ENCODE data around the gene SPINK9. TPM values are rescaled to one million over a fixed set of nuclear protein-coding genes. Genes with fewer than 3 reads are reported as not detected.

Gene SPINK9
- total and polyA plus RNA-seq, 4 donors: 0.90 TPM; not detected in 3

DNA sequence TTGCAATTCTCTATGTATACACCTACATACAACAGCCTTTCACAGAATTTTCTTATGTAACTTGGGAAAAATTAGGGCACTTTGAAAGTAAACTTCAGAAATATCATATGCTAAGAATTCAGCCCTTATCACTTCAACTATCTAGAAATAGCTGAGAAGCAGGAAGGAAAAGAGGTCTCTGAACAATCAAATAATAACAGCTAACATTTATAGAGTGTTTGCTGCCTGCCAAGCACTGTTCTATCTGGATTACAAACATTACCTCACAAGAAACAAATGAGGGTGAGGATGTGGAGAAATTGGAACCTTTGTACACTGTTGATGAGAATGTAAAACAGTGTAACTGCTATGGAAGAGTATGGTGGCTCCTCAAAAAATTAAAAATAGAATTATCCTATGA is 44.0 kb downstream of the SPINK9 start:
- Histone ChIP-seq H3K4me3 (ENCODE audit: low read length in 2 of 2) (no peak overlapping the region), H3K27me3 (ENCODE audit: control insufficient read depth in 1 of 2, insufficient read depth in 2 of 2, low read length in 1 of 2) (no peaks in the 10 kb centered on the region), H3K27ac (ENCODE audit: low read depth in 1 of 2, low read length in 2 of 2) (no peak overlapping the region), H3K9me3 (ENCODE audit: control insufficient read depth, low read length) (no peaks in the 10 kb centered on the region), H3K36me3 (ENCODE audit: control insufficient read depth in 1 of 2, insufficient read depth in 2 of 2, low read length in 1 of 2) (no peaks in the 10 kb centered on the region), H3K4me1 (ENCODE audit: control insufficient read depth in 1 of 2, insufficient read depth in 2 of 2, low read length in 2 of 2) (no peaks in the 10 kb centered on the region)
- ATAC-seq (ENCODE audit: low FRiP score) (no peak), DNase-seq (no peak)
- intact Hi-C loops (cut with DNase I): no loop called here

GRCh38 chr5:148381906-148382305 is 46.5 kb downstream of the SPINK9 start:
- Histone ChIP-seq H3K4me3 (ENCODE audit: low read length in 2 of 2) (no peak overlapping the region), H3K4me1 (ENCODE audit: control insufficient read depth in 1 of 2, insufficient read depth in 2 of 2, low read length in 2 of 2) (peaks cover 0 to 15% of the 10 kb centered on the region in 2 donors), H3K36me3 (ENCODE audit: control insufficient read depth in 1 of 2, insufficient read depth in 2 of 2, low read length in 1 of 2) (no peaks in the 10 kb centered on the region), H3K9me3 (ENCODE audit: control insufficient read depth, low read length) (no peaks in the 10 kb centered on the region), H3K27ac (ENCODE audit: low read depth in 1 of 2, low read length in 2 of 2) (no peak overlapping the region), H3K27me3 (ENCODE audit: control insufficient read depth in 1 of 2, insufficient read depth in 2 of 2, low read length in 1 of 2) (no peaks in the 10 kb centered on the region)
- intact Hi-C loops (cut with DNase I): no loop called here
- DNase-seq: no peak
- 91 to 94% methylated on average over 3 of the region's 3 CpGs for WGBS, 2 donors
- no peak for ATAC-seq (ENCODE audit: low FRiP score)

GRCh38 chr5:148382961-148383360 is 47.6 kb downstream of the SPINK9 start:
- Histone ChIP-seq H3K27me3 (ENCODE audit: control insufficient read depth in 1 of 2, insufficient read depth in 2 of 2, low read length in 1 of 2) (no peaks in the 10 kb centered on the region), H3K9me3 (ENCODE audit: control insufficient read depth, low read length) (no peaks in the 10 kb centered on the region), H3K36me3 (ENCODE audit: control insufficient read depth in 1 of 2, insufficient read depth in 2 of 2, low read length in 1 of 2) (no peaks in the 10 kb centered on the region), H3K4me1 (ENCODE audit: control insufficient read depth in 1 of 2, insufficient read depth in 2 of 2, low read length in 2 of 2) (peaks cover 0 to 15% of the 10 kb centered on the region in 2 donors), H3K4me3 (ENCODE audit: low read length in 2 of 2) (peak overlapping the region; percentile 77 to 90), H3K27ac (ENCODE audit: low read depth in 1 of 2, low read length in 2 of 2) (no peak overlapping the region)
- no peak for DNase-seq
- intact Hi-C loops (cut with DNase I): no loop called here
- 4 to 12% methylated on average over 4 of the region's 4 CpGs for WGBS, 2 donors
- no peak for ATAC-seq (ENCODE audit: low FRiP score)

DNA sequence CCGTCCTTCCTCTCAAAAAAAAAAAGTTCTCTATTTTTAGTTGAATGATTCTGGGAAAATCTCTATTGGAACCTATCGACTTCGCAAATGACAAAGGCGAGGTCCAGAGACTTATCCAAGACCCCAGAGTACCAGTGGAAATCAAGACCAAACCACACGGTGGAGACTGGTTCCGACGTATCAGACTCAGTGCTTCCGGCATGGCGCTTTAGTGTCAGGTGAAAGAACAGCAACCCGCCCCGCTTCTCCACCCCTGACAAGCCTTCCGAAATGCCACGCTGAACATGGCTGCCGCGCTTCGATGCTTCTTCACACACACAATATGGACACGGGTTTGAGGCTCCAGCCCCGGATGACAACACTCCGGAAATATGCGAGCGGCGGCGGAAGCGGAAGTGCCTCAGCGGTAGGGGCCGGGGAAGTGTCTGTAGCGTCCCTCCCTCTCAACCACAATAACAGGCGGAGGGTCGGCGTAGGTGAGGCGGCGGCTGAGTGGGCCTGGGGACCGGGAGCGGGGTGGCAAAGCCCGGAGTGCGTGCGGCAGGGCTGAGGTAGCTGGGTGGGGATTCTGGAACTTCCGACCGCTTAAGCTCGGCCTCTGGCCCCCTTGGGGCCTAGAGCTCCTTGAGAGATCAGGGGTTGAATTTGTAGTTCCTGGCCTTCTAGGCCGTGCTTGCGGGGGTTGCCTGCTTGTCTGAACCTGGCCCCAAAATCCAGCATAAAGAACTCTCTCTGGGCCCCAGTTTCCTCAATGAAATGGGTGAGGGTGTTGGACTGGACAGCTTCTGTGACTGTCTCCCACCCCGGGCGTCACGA is 48.4 kb downstream of the SPINK9 start, which contains the start of gene FBXO38:
Gene FBXO38 (plus strand): TSS at position 395 of the 816 bp plus-strand sequence. CDS start 10,819 bp downstream, outside the sequence.
- H3K4me1 ChIP-seq (ENCODE audit: control insufficient read depth in 1 of 2, insufficient read depth in 2 of 2, low read length in 2 of 2): peaks cover 5 to 18% of the 10 kb centered on the region in 2 donors
- intact Hi-C loops (cut with DNase I): no loop called here
- H3K27ac ChIP-seq (ENCODE audit: low read depth in 1 of 2, low read length in 2 of 2): peak within 1 kb of the TSS; percentile 71 to 92
- no peaks in the 10 kb centered on the region for H3K27me3 ChIP-seq (ENCODE audit: control insufficient read depth in 1 of 2, insufficient read depth in 2 of 2, low read length in 1 of 2)
- DNase-seq: peak; percentile 97 to 99
- WGBS, 2 donors: 1% methylated on average over 44 to 45 of the region's 45 CpGs
- peak within 1 kb of the TSS; percentile 89 to 90 for H3K4me3 ChIP-seq (ENCODE audit: low read length in 2 of 2)
- H3K9me3 ChIP-seq (ENCODE audit: control insufficient read depth, low read length): no peaks in the 10 kb centered on the region
- no peaks in the 10 kb centered on the region for H3K36me3 ChIP-seq (ENCODE audit: control insufficient read depth in 1 of 2, insufficient read depth in 2 of 2, low read length in 1 of 2)
- ATAC-seq (ENCODE audit: low FRiP score): peak; percentile 99

GRCh38 chr5:148384380-148384737 is 49.0 kb downstream of the SPINK9 start:
- intact Hi-C loops (cut with DNase I): no loop called here
- Histone ChIP-seq H3K27ac (ENCODE audit: low read depth in 1 of 2, low read length in 2 of 2) (peak overlapping the region in 1 of 2 donors; percentile 92), H3K4me3 (ENCODE audit: low read length in 2 of 2) (peak overlapping the region; percentile 89 to 90), H3K9me3 (ENCODE audit: control insufficient read depth, low read length) (no peaks in the 10 kb centered on the region), H3K36me3 (ENCODE audit: control insufficient read depth in 1 of 2, insufficient read depth in 2 of 2, low read length in 1 of 2) (no peaks in the 10 kb centered on the region), H3K4me1 (ENCODE audit: control insufficient read depth in 1 of 2, insufficient read depth in 2 of 2, low read length in 2 of 2) (peaks cover 5 to 18% of the 10 kb centered on the region in 2 donors), H3K27me3 (ENCODE audit: control insufficient read depth in 1 of 2, insufficient read depth in 2 of 2, low read length in 1 of 2) (no peaks in the 10 kb centered on the region)
- DNase-seq (no peak), ATAC-seq (ENCODE audit: low FRiP score) (peak; percentile 17)
- 1 to 3% methylated on average over 6 of the region's 6 CpGs for WGBS, 2 donors

GRCh38 chr5:148385094-148385493 is 49.7 kb downstream of the SPINK9 start:
- Histone ChIP-seq H3K9me3 (ENCODE audit: control insufficient read depth, low read length) (no peaks in the 10 kb centered on the region), H3K27ac (ENCODE audit: low read depth in 1 of 2, low read length in 2 of 2) (no peak overlapping the region), H3K4me1 (ENCODE audit: control insufficient read depth in 1 of 2, insufficient read depth in 2 of 2, low read length in 2 of 2) (peaks cover 5 to 18% of the 10 kb centered on the region in 2 donors), H3K27me3 (ENCODE audit: control insufficient read depth in 1 of 2, insufficient read depth in 2 of 2, low read length in 1 of 2) (no peaks in the 10 kb centered on the region), H3K36me3 (ENCODE audit: control insufficient read depth in 1 of 2, insufficient read depth in 2 of 2, low read length in 1 of 2) (no peaks in the 10 kb centered on the region), H3K4me3 (ENCODE audit: low read length in 2 of 2) (peak overlapping the region in 1 of 2 donors; percentile 90)
- ATAC-seq (ENCODE audit: low FRiP score): no peak
- intact Hi-C loops (cut with DNase I): no loop called here
- no peak for DNase-seq
- WGBS, 2 donors: 65 to 70% methylated on average over 1 of the region's 1 CpG

GRCh38 chr5:148386041-148386440 is 50.7 kb downstream of the SPINK9 start:
- DNase-seq (no peak), ATAC-seq (ENCODE audit: low FRiP score) (no peak)
- WGBS, 2 donors: 91 to 96% methylated on average over 1 of the region's 1 CpG
- no peaks in the 10 kb centered on the region for H3K9me3 ChIP-seq (ENCODE audit: control insufficient read depth, low read length)
- peaks cover 6 to 18% of the 10 kb centered on the region in 2 donors for H3K4me1 ChIP-seq (ENCODE audit: control insufficient read depth in 1 of 2, insufficient read depth in 2 of 2, low read length in 2 of 2)
- H3K4me3 ChIP-seq (ENCODE audit: low read length in 2 of 2): no peak overlapping the region
- intact Hi-C loops (cut with DNase I): no loop called here
- H3K27me3 ChIP-seq (ENCODE audit: control insufficient read depth in 1 of 2, insufficient read depth in 2 of 2, low read length in 1 of 2): no peaks in the 10 kb centered on the region
- no peaks in the 10 kb centered on the region for H3K36me3 ChIP-seq (ENCODE audit: control insufficient read depth in 1 of 2, insufficient read depth in 2 of 2, low read length in 1 of 2)
- H3K27ac ChIP-seq (ENCODE audit: low read depth in 1 of 2, low read length in 2 of 2): no peak overlapping the region

GRCh38 chr5:148387325-148387724 is 52.0 kb downstream of the SPINK9 start:
- Histone ChIP-seq H3K36me3 (ENCODE audit: control insufficient read depth in 1 of 2, insufficient read depth in 2 of 2, low read length in 1 of 2) (no peaks in the 10 kb centered on the region), H3K27me3 (ENCODE audit: control insufficient read depth in 1 of 2, insufficient read depth in 2 of 2, low read length in 1 of 2) (no peaks in the 10 kb centered on the region), H3K9me3 (ENCODE audit: control insufficient read depth, low read length) (no peaks in the 10 kb centered on the region), H3K27ac (ENCODE audit: low read depth in 1 of 2, low read length in 2 of 2) (no peak overlapping the region), H3K4me1 (ENCODE audit: control insufficient read depth in 1 of 2, insufficient read depth in 2 of 2, low read length in 2 of 2) (peaks cover 6 to 18% of the 10 kb centered on the region in 2 donors), H3K4me3 (ENCODE audit: low read length in 2 of 2) (no peak overlapping the region)
- ATAC-seq (ENCODE audit: low FRiP score) (no peak), DNase-seq (no peak)
- intact Hi-C loops (cut with DNase I): no loop called here
- WGBS, 2 donors: 54 to 58% methylated on average over 3 of the region's 3 CpGs

GRCh38 chr5:148388696-148389095 is 53.3 kb downstream of the SPINK9 start:
- Histone ChIP-seq H3K4me3 (ENCODE audit: low read length in 2 of 2) (no peak overlapping the region), H3K4me1 (ENCODE audit: control insufficient read depth in 1 of 2, insufficient read depth in 2 of 2, low read length in 2 of 2) (peaks cover 6 to 20% of the 10 kb centered on the region in 2 donors), H3K36me3 (ENCODE audit: control insufficient read depth in 1 of 2, insufficient read depth in 2 of 2, low read length in 1 of 2) (no peaks in the 10 kb centered on the region), H3K27ac (ENCODE audit: low read depth in 1 of 2, low read length in 2 of 2) (no peak overlapping the region), H3K27me3 (ENCODE audit: control insufficient read depth in 1 of 2, insufficient read depth in 2 of 2, low read length in 1 of 2) (no peaks in the 10 kb centered on the region), H3K9me3 (ENCODE audit: control insufficient read depth, low read length) (no peaks in the 10 kb centered on the region)
- ATAC-seq (ENCODE audit: low FRiP score) (no peak), DNase-seq (no peak)
- intact Hi-C loops (cut with DNase I): no loop called here
- WGBS, 2 donors: 61 to 71% methylated on average over 1 of the region's 1 CpG

Measured in aorta (tissue), 5 donors.